HL-60/S4 treated with phorbol 12-myristate 13-acetate at 8.2 ng/mL for 4 days and 3 days (cell line): Measurements from ENCODE around the gene DET1.
"Not testable (repeated sequence)": the region's sequence is repeated elsewhere in the genome, so short reads cannot be mapped to it uniquely, and the experiment has no call there.

Source experiments
- in situ Hi-C: fragments of 300-500 bp; cut with MboI; formaldehyde crosslinking; loops from 2 replicates; pipeline ENCODE4 v1.15.0; 2022; ENCODE audit warnings: low sequenced_read_pairs

The DET1 gene

GRCh38 chr15:88546248-88547129 is at the start of gene DET1:
DET1 (minus strand) TSS chr15:88546681; CDS start chr15:88531705, 14,976 bp downstream.
- in situ Hi-C loops = no loop called here

- in situ Hi-C loops = no loop called here
Observed at GRCh38 chr15:88591384-88591783, 44.9 kb upstream of the DET1 start.

DNA sequence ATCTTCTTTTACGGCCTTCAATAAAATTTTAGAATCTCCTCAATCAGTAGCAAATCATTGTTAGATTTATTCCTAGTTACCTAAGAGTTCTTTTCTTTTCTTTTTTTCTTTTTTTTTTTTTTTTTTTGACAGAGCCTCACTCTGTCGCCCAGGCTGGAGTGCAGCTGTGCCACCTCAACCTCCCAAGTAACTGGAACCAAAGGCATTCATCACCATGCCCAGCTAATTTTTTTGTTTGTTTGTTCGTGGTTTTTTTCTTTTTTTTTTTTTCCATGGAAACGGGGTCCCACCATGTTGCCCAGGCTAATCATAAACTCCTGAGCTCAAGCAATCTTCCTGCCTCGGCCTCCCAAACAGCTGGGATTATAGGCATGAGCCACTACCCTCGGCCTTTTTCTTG is 44.3 kb upstream of the DET1 start:
- in situ Hi-C loops = no loop called here

DNA sequence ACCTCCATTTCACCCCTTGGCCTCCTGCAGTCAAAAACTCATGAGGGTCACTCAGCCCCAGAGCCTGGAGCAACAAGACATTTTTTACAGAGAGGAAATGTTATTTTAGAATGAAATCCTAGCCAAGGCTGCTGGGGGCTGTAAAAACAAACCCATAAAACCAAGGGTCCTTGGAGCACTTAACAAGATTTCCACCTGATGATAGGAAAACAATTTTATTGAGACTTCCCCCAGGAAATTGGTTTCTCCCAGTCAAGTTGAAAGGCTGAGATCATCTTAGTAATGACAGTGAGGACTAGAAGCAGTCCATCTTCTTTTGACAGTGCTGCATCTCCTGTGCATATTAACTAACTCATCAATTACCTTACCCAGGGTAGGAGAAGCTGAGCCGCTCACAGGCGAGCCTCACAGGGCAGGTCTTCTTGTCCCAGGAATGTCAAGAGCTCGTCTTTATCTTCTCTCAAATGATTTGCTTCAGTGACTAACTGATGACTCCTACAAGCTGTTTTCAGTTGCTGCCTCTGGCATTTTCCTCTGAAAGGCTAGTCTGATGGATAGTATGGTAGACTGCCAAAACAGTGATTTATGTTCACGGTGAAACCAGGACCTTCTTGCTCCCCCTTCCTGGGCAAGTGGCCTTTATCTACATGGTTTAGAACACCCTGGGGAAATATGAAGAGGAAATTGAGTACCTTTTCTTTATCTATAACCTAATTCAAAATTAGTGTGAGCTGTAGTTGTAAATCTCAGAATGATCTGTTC is 40.1 kb upstream of the DET1 start:
- in situ Hi-C loops = no loop called here

- in situ Hi-C loops = no loop called here
Observed at GRCh38 chr15:88580532-88580931, 34.1 kb upstream of the DET1 start.

DNA sequence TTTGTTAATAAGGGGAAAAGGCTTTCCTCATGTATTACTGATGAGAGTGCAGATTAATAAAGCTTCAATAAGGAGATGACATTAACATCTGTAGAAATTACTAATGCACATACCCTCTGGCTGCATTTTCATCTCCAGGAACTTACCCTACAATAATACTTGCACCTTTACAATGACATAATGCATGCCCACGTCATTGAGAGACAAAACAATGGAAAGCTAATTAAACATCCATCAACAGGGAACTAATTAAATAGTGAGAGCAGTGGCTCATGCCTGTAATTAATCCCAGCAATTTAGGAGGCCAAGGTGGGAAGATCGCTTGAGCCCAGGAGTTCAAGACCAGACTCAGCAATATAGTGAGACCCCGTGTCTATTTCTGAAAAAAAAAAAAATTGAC is 32.8 kb upstream of the DET1 start:
- in situ Hi-C loops = no loop called here

GRCh38 chr15:88574655-88575054 is 28.2 kb upstream of the DET1 start:
- in situ Hi-C loops = no loop called here

GRCh38 chr15:88574077-88574476 is 27.6 kb upstream of the DET1 start:
- in situ Hi-C loops = no loop called here

DNA sequence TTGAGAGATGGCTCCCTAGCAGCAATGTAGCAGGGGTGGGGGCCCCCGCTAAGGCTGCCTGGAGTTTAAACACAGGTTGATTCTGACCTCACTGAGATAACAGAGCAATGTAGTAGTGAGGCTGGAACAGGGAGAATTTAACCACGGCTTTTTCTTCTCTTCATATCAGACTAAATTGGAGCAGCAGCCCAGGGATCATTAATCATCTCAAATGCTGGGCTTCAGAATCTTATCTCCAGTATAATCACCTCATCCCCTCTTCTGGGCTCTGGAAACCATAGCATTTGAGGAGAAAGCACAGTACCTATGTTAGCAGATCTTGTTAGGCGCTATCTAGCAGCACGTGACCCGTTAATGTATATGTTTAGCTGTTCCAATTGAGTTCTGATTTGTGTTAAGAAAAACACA is 25.4 kb upstream of the DET1 start:
- in situ Hi-C loops = no loop called here

DNA sequence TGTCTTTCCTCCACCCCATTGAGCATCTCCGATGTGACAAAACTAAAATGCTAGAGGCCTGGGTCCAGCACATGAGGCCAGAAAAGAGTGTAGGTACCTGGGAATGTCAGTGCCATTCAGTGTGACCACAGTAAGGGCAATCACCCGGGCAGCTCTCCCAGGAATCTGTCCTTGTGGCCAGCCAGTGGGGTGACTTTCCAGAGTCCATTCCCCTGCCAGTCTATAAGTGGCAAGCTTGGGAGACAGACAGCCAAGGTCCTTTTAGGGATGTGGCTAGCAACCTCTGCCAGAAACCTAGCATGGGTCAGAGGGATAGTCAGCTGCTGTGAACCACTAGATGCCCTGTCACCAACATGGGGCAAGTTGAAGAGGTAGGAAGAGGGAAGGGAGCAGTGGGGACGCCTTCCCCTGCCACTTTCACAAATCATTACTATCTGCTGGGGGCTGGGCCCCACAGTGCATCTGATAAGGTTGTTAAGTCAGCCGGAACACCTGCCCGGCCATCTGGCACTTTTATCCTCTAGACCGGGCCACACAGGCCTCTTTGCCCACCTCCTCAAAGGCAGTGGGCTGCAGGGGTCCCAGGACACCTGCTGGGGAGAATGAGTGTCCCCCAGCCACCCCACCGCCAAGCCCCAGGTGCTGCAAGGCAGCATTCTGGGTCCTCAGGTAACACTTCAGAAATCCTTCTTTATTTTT is 24.8 kb upstream of the DET1 start:
- in situ Hi-C loops = no loop called here

DNA sequence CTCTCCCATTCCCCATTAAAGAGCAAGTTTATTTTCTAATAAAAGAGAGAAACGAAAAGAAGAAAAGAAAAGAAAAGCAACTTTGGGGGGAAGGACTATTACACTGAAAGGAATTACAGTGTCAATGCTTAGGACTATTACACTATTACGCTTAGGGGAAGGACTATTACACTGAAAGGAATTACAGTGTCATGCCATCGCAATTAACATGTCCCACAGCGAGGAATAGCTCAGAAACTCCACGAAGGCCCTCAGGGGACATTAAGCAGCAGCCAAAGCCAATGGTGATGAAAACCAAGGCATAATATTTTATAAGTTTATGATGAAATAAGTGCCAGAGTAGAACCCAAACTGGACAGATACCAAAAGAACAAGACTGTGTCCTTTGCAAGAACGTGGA is 22.1 kb upstream of the DET1 start:
- in situ Hi-C loops = no loop called here

- in situ Hi-C loops = no loop called here
Observed at GRCh38 chr15:88564741-88565140, 18.3 kb upstream of the DET1 start.

DNA sequence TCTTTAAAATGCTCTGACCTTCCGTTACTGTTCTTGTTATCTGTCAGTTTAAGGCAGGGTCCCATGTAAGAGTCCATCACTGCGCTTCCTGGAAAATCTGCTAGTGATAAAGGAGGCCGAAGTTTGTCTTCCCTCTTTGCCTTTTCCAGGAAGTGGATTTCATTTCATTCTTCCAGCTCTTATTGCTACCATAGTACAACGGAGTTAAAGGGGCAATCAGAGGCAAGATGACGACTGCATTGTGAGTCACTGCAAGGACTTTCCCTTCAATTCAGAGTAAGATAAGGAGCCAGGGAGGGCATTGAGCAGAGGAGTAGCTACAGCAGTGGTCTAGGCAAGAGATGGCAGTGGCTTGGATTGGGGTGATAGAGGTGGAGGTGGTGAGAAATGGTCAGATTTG is 17.2 kb upstream of the DET1 start:
- in situ Hi-C loops = no loop called here

DNA sequence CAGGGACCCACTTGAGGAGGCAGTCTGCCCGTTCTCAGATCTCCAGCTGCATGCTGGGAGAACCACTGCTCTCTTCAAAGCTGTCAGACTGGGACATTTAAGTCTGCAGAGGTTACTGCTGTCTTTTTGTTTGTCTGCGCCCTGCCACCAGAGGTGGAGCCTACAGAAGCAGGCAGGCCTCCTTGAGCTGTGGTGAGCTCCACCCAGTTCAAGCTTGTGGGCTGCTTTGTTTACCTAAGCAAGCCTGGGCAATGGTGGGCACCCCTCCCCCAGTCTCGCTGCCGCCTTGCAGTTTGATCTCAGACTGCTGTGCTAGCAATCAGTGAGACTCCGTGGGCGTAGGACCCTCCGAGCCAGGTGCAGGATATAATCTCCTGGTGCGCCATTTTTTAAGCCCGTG is 13.1 kb upstream of the DET1 start:
- in situ Hi-C loops = not testable (repeated sequence)

DNA sequence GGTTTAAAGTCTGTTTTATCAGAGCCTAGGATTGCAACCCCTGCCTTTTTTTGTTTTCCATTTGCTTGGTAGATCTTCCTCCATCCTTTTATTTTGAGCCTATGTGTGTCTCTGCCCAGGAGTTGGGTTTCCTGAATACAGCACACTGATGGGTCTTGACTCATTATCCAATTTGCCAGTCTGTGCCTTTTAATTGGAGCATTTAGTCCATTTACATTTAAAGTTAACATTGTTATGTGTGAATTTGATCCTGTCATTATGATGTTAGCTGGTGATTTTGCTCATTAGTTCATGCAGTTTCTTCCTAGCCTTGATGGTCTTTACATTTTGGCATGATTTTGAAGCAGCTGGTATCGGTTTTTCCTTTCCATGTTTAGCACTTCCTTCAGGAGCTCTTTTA is 11.5 kb upstream of the DET1 start:
- in situ Hi-C loops = not testable (repeated sequence)

GRCh38 chr15:88548009-88548408 is 1.5 kb upstream of the DET1 start:
- in situ Hi-C loops = not testable (repeated sequence)

DNA sequence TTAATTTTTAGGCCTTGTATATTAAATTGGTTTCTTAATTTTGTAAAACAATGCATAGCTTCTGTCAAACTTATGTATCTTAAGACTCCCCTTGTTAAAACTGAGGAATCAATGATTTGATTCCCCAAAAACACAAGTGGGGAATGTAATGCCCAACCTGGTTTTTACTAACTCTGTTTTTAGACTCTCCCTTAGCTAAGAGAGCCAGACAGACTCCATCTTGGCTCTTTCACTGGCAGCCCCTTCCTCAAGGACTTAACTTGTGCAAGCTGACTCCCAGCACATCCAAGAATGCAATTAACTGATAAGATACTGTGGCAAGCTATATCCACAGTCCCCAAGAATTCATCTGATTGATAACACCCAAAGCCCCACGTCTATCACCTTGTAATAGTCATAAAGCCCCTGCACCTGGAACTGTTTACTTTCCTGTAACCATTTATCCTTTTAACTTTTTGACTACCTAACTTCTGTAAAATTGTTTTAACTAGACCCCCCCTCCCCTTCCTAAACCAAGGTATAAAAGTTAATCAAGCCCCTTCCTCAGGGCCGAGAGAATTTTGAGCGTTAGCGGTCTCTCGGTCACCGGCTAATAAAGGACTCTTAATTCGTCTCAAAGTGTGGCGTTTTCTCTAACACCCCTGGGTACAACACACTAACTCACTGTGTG is 768 bp downstream of the DET1 start:
- in situ Hi-C loops = not testable (repeated sequence)

DNA sequence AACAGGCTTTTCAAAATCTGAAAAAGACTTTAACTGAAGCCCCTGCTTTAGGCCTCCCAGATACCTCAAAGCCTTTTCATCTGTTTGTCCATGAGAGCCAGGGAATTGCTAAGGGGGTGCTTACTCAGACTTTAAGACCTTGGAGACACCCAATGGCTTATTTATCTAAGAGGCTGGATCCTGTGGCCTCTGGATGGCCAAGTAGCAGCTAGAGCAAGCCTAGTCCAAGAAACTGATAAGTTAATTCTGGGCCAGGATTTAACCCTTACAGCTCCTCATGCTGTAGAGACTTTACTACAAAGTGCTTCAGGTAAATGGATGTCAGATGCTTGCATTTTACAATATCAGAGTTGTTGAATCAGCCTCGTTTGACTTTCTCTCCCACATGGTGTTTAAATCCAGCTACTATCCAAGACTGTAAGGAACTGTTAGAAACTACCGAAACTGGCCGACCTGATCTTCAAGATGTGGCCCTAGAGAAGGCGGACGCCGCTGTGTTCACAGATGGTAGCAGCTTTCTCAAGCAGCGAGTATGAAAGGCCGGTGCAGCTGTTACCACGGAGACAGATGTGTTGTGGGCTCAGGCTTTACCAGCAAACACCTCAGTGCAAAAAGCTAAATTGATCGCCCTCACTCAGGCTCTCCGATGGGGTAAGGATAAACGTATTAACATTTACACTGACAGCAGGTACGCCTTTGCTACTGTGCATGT is 3.3 kb downstream of the DET1 start:
- in situ Hi-C loops = no loop called here

- in situ Hi-C loops = no loop called here
Observed at GRCh38 chr15:88542342-88542733, 4.1 kb downstream of the DET1 start.

DNA sequence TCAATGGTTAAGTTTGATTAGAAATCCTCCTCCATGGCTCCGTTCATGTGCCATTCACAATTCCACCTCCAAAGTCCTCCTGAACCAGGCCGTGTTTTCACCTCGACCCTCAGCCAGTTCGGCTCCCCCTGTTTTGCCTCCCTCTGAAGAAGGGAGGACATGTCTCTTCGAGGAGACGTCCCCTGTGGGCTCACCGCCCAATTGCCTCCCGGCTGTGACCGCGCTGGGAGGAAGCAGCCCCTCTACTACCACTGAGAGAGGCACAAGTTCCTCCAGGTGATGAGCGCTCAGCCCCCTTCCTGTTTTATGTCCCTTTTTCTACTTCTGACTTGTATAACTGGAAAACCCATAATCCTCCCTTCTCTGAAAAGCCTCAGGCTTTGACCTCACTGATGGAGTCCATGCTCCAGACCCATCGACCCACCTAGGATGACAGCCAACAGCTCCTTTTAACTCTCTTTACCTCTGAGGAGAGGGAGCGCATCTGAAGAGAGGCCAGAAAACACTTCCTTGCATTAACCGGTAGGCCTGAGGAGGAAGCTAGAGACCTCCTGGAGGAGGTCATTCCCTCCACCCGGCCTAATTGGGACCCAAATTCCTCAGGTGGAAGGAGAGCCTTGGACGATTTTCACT is 4.7 kb downstream of the DET1 start:
- in situ Hi-C loops = no loop called here
